Activated T-cell treated with anti-CD3 and anti-CD28 coated beads, Interleukin-2, amount 50 U/mL, for 24 hours (primary cell): Measurements from ENCODE around the gene CREB5.

Experiments used
- DNase-seq: peaks from one replicate; pipeline ENCODE4 v3.0.0-alpha.2; 2020
- H3K27ac Mint-ChIP-seq: 2 replicates; pipeline ENCODE4 v1.8.0; 2020; ENCODE audit warnings: mild to moderate bottlenecking, mixed read lengths
- H3K27me3 Mint-ChIP-seq: 2 replicates; pipeline ENCODE4 v1.8.0; 2020; ENCODE audit warnings: mixed read lengths
- H3K36me3 Mint-ChIP-seq: 2 replicates; pipeline ENCODE4 v1.8.0; 2020; ENCODE audit warnings: low read depth, mixed read lengths
- H3K4me1 Mint-ChIP-seq: 2 replicates; pipeline ENCODE4 v1.8.0; 2020; ENCODE audit warnings: low read depth, mixed read lengths
- H3K4me3 Mint-ChIP-seq: 2 replicates; pipeline ENCODE4 v1.8.0; 2020; ENCODE audit warnings: mild to moderate bottlenecking, moderate library complexity, mixed read lengths
- H3K9me3 Mint-ChIP-seq: 2 replicates; pipeline ENCODE4 v1.8.0; 2020; ENCODE audit warnings: mixed read lengths

CREB5 gene

DNA sequence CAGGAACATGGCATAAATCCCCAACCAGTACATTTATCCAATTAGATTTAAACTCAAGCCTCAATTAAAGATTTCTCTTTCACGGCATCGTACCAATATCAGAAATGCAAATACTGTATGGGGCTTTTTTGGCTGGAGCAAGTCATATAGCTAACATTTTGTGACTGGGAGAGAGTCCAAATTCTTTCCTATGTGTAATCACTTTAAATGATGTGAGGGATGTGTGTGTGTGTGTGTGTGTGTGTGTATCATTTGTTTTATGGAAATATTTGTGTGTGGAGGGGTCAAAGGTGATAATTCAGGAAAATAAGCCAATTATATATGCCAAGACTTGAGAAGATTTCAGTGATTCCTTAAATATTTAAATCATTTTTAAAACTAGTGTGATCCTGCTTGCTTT, 349.2 kb downstream of the CREB5 start:
- H3K27ac Mint-ChIP-seq, result no peak overlapping the region
- H3K4me1 Mint-ChIP-seq, result no peaks in the 10 kb centered on the region
- no peak for DNase-seq
- peaks cover 3% of the 10 kb centered on the region for H3K27me3 Mint-ChIP-seq
- no peaks in the 10 kb centered on the region for H3K9me3 Mint-ChIP-seq
- no peak overlapping the region for H3K4me3 Mint-ChIP-seq
- no peaks in the 10 kb centered on the region for H3K36me3 Mint-ChIP-seq

DNA sequence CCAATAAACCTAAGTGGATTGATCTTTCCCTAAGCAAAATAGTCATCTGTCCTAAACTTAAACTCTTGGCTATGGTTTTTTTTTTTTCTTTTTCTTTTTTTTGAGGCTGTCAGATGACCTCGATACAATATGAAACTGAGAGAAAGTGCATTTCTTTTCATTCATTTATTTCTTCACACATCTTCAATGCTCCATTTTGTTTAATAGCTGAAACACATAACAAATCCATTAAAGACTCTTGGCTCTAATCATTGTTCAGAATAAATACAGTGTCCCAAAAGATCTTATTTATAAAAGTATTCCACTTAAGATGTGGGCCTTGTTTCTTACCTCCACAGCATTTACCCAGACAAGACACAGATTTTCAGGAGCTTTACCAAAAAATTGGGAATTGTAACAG, 350.3 kb downstream of the CREB5 start:
- Mint-ChIP-seq H3K4me1 (no peaks in the 10 kb centered on the region), H3K27me3 (peaks cover 9% of the 10 kb centered on the region), H3K27ac (no peak overlapping the region), H3K9me3 (no peaks in the 10 kb centered on the region), H3K4me3 (no peak overlapping the region), H3K36me3 (no peaks in the 10 kb centered on the region)
- no peak for DNase-seq

DNA sequence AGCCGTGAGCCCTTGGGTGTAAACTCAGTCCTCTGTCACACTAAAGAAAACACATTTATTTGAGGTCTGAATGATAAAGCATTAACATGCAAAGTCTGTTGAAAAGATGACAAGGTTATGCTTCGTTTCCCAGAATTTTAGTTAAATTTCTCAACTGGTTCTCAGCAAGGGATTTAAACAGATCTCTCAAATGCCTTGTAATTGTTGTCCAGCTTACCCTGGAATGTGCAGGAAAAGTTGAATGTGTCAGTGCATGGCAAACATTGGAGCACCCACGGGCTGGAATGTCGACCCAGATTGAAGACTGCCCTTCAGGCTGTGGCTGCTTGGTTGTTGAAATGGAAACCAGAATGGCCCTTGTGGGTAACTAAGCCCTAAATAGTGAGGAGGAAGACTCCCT, 354.0 kb downstream of the CREB5 start:
- Mint-ChIP-seq H3K9me3 (no peaks in the 10 kb centered on the region), H3K27ac (no peak overlapping the region), H3K4me1 (no peaks in the 10 kb centered on the region), H3K27me3 (peaks cover 20% of the 10 kb centered on the region), H3K36me3 (no peaks in the 10 kb centered on the region), H3K4me3 (no peak overlapping the region)
- DNase-seq, result no peak

DNA sequence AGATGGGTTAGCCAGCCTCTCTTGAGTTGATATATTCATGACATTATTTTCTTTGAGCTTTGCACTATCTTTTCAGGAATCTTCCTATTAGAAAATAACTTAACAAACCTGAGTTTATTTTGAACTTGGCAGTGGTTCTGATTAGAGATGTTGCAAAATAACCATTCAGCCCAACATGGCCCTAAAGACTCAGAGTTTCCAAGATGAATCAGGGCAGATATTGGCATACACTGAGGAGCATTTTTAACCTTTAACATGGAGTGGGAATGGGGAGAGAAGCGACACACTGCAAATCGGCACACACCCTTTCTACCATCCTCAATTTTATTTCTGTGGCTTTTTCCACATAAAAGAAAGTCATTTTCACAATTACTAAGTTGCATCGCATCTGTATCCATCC, 355.0 kb downstream of the CREB5 start:
- H3K27ac Mint-ChIP-seq, result no peak overlapping the region
- H3K4me3 Mint-ChIP-seq, result no peak overlapping the region
- no peak for DNase-seq
- H3K4me1 Mint-ChIP-seq, result no peaks in the 10 kb centered on the region
- H3K36me3 Mint-ChIP-seq, result no peaks in the 10 kb centered on the region
- peaks cover 26% of the 10 kb centered on the region for H3K27me3 Mint-ChIP-seq
- no peaks in the 10 kb centered on the region for H3K9me3 Mint-ChIP-seq

DNA sequence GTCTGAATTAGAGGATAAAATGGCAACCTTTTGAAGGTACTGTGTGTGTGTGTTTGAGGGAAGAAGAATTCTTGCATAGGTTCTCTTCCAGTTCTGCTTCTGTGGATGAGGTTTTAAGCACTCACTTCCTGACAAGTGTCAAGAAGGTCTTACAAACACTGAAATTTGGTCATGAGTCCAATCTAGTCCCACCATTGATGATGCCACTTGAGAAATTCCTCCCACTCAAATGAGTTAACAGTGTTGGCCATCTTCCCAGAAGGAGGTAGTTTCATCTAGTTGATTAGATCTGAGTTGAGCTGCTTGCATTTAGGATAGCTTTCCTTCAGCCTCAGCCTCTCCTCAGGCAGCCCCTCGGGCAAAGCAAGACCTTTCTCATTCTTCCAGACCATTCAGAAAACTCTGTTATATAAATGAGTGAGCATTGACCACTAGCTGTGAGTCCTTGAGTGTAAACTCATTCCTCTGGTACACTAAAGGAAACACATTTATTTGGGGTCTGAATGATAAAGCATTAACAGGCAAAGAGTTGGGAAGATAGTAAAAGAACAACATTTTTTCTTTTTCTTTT, 356.3 kb downstream of the CREB5 start:
- DNase-seq, result no peak
- no peaks in the 10 kb centered on the region for H3K9me3 Mint-ChIP-seq
- H3K4me3 Mint-ChIP-seq, result no peak overlapping the region
- no peaks in the 10 kb centered on the region for H3K4me1 Mint-ChIP-seq
- no peaks in the 10 kb centered on the region for H3K36me3 Mint-ChIP-seq
- no peak overlapping the region for H3K27ac Mint-ChIP-seq
- H3K27me3 Mint-ChIP-seq, result peaks cover 26% of the 10 kb centered on the region

DNA sequence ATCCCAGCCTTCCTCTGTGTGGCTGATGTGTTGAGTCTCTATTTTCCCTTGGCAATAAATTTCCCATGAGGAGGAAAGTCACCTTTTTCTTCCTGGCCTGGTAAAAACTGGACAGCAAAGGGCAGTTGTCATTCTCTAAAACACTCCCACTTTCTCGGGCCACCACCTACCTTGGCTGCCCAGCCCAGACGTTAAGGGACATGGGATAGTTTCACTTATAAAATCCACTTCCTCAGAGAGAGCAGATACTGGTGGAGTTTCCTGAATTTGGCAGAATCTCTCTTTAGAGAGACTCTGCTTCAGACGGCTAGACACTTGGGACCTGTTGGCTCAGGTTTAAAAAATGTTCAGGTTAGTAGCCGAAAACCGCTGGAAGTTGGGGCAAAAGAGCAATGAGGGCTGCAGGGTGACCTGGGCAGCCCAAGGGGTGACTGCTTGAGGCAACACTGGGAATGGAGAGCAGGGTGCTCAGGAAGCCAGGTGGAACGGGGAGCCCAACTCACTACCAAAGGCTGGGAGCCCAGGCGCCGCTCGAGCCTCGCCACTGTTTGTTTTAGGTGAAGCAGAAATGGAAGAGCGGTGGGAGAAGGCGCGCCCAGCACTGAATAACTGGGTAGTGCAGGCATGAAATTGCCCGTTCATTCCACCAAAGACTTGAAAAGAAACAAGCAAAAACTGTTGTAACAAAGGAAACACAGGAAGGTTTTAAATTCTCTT, 359.7 kb downstream of the CREB5 start:
- H3K36me3 Mint-ChIP-seq, result no peaks in the 10 kb centered on the region
- peaks cover 28% of the 10 kb centered on the region for H3K27me3 Mint-ChIP-seq

DNA sequence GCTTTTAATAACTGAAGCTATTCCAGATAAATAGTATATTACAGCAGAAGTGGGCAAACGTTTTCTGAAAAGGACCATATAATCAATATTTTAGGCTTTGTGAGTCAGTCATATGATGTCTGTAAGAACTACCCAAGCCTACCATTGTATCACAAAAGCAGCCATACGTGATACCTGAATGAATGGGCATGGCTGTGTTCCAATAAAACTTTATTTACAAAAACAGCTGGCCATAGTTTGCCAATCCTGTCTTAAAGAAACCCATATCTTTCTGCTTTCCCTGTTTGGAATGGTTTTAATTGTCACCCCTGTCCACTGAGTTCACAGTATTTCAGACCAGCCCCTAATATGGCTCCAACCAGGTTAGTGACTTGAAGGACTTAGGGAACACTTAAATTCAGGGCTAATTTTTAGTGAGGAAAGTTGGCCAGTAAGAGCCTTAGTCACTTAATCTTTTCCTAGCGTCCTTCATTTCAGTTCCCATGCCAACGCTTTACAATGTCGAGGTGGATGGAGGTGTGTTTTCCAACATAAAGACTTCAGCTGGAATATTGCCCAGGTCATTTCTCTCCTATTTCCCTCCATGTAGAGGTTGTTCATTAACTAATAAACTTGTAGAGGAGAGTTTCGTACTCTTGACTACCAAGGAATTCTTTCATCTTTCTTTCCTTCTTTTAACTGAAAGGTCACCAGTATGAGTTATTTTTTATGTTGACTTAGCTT, 361.3 kb downstream of the CREB5 start:
- no peaks in the 10 kb centered on the region for H3K4me1 Mint-ChIP-seq

More for the DNA sequence above, 359.7 kb downstream of the CREB5 start:
- H3K4me1 Mint-ChIP-seq, result no peaks in the 10 kb centered on the region
- no peaks in the 10 kb centered on the region for H3K9me3 Mint-ChIP-seq
- H3K4me3 Mint-ChIP-seq, result no peak overlapping the region
- H3K27ac Mint-ChIP-seq, result no peak overlapping the region
- DNase-seq, result no peak

DNA sequence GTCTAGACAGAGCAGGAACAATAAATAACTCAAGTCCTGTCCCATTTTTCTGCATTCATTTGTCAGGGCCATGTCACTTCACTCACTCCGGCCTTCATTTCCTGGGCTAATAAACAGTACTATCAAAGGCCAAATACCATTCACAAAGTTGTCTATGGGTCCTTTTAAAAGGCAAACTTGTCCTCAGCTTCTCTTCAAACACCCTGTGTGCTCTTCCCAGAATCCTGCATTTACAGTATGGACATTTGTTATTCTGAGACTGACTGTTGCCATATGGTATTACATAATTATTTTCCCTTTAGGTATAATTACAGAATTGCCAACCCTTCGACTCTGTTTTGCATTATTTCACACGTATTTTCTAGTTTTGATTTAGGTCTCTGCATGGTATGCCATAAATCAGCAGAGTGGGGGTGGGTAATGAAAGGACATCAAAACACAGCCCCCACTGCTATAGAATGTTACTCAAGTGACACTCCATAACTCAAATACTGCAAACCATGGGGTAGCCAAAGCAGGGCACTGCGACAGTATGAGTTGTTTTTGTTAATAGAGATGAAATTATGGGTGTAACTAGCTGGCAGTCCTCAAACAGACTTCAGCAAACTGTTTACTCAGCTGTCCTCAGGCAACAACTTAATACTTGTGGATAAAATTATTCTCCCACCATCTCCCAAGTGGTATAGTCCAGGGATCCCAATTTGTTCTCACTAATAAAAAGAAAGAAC, 362.1 kb downstream of the CREB5 start:
- H3K4me1 Mint-ChIP-seq, result no peaks in the 10 kb centered on the region

More for the DNA sequence above, 361.3 kb downstream of the CREB5 start:
- no peak overlapping the region for H3K27ac Mint-ChIP-seq
- H3K4me3 Mint-ChIP-seq, result no peak overlapping the region
- peaks cover 15% of the 10 kb centered on the region for H3K27me3 Mint-ChIP-seq
- H3K36me3 Mint-ChIP-seq, result no peaks in the 10 kb centered on the region
- H3K9me3 Mint-ChIP-seq, result no peaks in the 10 kb centered on the region
- no peak for DNase-seq

DNA sequence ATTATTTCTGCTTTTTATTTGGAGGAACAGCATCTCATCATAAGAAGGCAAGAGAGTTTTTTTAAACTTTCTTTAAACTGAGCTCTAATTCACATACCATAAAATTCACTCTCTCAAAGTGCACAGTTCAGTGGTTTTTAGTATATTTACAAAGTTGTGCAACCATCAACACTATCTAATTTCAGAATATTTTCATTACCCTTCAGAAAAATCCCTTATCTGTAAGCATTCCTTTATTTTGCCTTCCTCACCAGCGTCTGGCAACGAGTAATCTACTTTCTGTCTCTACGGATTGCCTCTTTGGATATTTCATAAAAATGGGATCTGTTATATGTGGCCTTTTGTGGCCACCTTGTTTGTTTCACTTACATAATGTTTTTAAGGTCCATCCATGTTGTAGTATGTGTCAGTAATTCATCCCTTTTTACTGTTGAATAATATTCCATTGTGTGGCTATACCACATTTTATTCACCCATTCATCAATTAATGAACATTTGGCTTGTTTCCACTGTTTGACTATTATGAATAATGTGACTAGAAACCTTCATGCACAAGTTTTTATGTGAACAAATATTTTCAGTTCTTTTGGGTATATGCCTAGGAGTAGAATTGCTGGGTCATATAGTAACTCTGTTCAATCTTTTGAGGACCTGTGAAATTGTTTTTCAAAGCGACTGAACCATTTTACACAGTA, 364.3 kb downstream of the CREB5 start:
- Mint-ChIP-seq H3K27me3 (peaks cover 20% of the 10 kb centered on the region), H3K36me3 (no peaks in the 10 kb centered on the region), H3K4me3 (no peak overlapping the region), H3K27ac (no peak overlapping the region), H3K4me1 (no peaks in the 10 kb centered on the region), H3K9me3 (no peaks in the 10 kb centered on the region)
- DNase-seq, result no peak

More for the DNA sequence above, 362.1 kb downstream of the CREB5 start:
- H3K9me3 Mint-ChIP-seq, result no peaks in the 10 kb centered on the region
- H3K36me3 Mint-ChIP-seq, result no peaks in the 10 kb centered on the region
- H3K27me3 Mint-ChIP-seq, result peaks cover 20% of the 10 kb centered on the region
- no peak overlapping the region for H3K4me3 Mint-ChIP-seq
- no peak overlapping the region for H3K27ac Mint-ChIP-seq
- no peak for DNase-seq

DNA sequence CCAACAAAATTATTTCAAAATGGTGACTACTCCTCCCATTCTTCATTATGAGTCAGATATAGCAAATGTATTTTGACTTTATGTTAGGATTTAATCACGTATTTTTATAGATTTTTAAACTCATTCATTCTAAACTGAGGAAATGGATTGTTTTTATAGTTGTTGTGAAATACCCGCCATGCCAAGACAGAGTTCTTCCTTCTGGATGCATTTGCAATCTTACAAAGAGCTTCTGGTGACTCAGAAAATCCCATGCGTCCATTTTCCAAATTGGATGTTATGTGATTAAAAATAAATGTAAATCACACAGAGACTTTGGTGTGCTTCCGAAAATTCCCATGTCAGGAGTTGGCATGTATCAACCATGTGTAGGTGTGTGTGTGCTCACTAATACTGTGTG, 366.5 kb downstream of the CREB5 start:
- no peak for DNase-seq
- H3K9me3 Mint-ChIP-seq, result no peaks in the 10 kb centered on the region
- H3K4me1 Mint-ChIP-seq, result no peaks in the 10 kb centered on the region
- H3K27me3 Mint-ChIP-seq, result peaks cover 19% of the 10 kb centered on the region
- H3K36me3 Mint-ChIP-seq, result no peaks in the 10 kb centered on the region
- no peak overlapping the region for H3K27ac Mint-ChIP-seq
- no peak overlapping the region for H3K4me3 Mint-ChIP-seq

DNA sequence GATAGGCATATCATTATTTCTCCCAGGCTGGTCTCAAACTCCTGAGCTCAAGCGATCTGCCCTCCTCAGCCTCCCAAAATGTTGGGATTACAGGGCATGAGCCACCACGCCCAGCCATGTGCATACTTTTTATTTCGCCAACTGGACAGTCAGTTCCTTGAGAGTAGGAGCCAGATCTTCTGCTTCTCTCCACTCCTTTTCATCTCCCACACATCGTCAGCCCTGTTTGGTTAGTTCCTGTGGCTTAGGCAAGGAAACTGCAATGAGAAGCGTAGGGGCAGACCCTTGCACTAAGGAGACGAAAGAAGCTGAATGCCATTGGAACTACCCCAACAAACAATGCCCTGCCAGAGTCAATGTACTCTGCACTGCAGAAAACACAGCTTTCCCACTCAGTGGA, 367.6 kb downstream of the CREB5 start:
- Mint-ChIP-seq H3K27ac (no peak overlapping the region), H3K27me3 (peaks cover 19% of the 10 kb centered on the region), H3K4me1 (peaks cover 4% of the 10 kb centered on the region), H3K9me3 (no peaks in the 10 kb centered on the region), H3K4me3 (no peak overlapping the region), H3K36me3 (no peaks in the 10 kb centered on the region)
- no peak for DNase-seq

DNA sequence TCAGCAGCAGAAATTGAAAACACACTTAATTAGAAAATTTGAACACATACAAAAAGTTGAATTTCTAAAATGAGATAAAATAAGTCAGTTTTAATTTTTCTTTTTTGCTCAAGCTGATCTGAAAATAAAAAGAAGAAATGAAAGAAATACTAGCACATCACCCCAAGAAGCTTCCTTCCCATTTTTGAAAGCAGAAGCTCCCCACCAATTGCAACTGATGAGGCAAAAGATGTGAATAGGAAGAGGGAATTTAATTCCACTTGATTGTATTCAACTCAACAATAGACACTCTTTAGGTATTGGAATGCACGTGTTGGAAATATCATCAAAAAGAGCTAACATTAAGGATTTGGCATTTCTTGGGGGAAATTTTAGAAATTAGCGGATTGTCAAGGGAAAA, 370.0 kb downstream of the CREB5 start:
- H3K4me1 Mint-ChIP-seq, result peaks cover 4% of the 10 kb centered on the region
- DNase-seq, result no peak
- no peaks in the 10 kb centered on the region for H3K9me3 Mint-ChIP-seq
- H3K27me3 Mint-ChIP-seq, result peaks cover 16% of the 10 kb centered on the region
- no peak overlapping the region for H3K27ac Mint-ChIP-seq
- H3K4me3 Mint-ChIP-seq, result no peak overlapping the region
- H3K36me3 Mint-ChIP-seq, result no peaks in the 10 kb centered on the region

DNA sequence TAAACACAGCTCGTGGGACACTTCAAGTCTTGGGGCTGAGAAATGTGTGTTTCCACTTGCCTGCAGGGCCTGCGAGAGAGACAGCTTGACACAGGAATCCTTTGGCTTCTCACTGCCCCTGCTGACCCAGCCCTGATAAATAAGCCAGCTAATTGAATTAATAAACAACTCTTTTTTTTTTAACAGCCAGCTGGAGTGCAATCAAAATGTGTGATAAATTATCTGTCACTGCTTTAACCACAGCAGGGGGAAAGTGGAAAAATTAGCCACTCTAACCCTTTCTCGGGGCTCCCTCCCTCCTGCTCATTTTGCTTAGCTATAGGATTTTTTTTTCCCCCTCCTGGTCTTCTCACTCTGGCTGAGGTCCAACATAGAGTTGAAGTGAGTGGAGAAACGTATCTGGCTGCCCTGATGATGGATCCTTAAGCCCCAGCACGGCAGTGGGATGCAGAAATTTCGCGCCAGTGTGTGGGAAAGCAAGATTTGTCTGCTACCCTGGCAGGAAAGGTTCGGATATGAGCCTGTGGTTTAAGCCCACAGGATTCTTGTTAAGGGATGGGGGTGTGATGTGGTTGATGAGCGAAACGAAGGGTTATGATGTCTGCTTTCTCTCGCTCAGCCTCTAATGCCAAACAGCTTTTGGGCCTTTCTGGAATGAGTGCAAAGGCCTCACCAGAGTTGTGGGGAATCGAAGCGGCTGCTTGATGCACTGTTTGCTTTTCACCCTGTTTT, 372.0 kb downstream of the CREB5 start:
- DNase-seq, result no peak
- no peak overlapping the region for H3K4me3 Mint-ChIP-seq
- H3K27ac Mint-ChIP-seq, result no peak overlapping the region
- peaks cover 10% of the 10 kb centered on the region for H3K27me3 Mint-ChIP-seq
- H3K36me3 Mint-ChIP-seq, result no peaks in the 10 kb centered on the region
- no peaks in the 10 kb centered on the region for H3K9me3 Mint-ChIP-seq
- peaks cover 4% of the 10 kb centered on the region for H3K4me1 Mint-ChIP-seq
